ENCODE results near the gene PAXX.

GRCh38 chr9:137031904-137032640, 39.9 kb downstream of the PAXX start, which contains the start of gene FUT7:
- no peak for TF ChIP-seq CTCF (conservative IDR thresholded peaks at IDR 0.05 in 1 of 2, IDR thresholded peaks at IDR 0.05 in 1 of 2; ENCODE audit: low read depth in 1 of 2, low read length in 2 of 2)
- TF ChIP-seq EZH2 (IDR thresholded peaks at IDR 0.05; ENCODE audit: low read length, missing control alignments): no peak
